SKM-1 treated with dmso at 0.1 percent for 144 hours (cell line): ENCODE results near the gene SLC22A23.

Experiments
- DNase-seq: peaks from one replicate; lab custom pipeline; 2025; ENCODE audit not compliant: unreplicated experiment; lab: John Stamatoyannopoulos, UW

Gene SLC22A23

DNA sequence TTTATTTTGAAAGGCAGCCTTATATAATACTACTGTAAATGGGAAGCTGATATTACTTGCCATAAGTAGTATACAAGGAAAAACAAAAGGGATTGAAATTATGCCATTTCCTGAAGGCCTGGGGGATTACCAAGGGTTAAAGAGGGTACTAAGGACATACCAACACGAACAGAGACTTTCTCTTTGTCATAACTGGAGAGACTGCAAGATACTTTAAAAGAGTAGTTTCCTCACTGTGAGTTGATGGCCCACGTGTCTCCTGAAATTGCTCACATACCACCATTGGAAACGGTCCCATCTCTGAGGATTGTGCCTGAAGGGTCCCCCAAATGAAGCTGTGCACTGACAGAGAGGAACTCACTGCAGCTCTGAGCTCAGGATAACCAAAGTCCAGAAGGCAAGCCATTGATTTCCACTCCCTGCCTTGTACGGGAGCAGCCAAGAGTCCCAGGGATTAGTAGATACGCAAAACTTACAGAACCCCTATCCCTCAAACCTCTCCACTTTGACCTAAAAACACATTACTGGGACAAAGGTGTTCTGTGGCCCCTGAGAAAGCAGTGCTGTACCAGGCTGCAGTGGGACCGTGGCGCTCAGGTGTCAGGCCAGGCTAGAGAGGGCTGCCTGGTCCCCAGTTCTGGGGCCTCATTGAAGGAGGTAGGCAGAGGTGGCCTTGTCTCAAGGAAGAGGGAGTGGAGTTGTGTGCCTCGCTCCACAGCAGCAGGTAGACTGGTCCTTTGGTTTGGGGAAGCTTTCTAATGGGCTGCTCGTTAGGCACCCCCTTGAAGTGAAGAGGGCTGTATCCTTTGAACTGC lies 182.9 kb downstream of the SLC22A23 start:
- no peak for DNase-seq

DNA sequence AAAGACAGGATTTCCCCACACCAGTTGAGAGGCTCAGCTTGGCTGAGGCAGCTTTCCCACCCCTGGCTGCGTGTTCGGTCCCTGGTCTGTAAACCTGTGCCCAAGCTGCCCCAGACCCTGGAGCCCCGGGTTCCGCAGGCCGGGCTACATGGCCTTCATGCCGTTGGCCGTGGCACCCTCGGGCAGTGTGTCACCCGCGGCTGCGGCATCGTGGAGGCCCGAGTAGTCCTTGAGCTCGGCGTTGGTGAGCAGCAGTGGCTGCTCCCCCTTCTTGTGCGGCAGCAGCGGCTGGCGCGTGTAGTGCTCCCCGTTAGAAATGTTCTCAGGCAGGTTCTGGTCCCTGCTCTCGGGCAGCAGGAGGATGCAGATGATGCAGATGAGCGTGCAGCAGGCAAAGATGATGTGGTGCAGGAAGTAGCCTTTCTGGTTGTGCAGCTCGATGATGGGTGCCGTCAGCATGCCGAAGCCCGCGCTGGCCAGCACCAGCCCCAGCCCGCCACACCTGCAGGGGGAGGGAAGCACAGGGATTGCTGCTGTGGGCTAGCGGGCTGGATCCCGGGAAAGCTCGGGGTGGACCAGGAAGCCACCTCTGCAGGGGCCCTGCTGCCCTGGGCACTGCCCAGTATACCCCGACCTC lies 183.8 kb downstream of the SLC22A23 start:
- DNase-seq: no peak

DNA sequence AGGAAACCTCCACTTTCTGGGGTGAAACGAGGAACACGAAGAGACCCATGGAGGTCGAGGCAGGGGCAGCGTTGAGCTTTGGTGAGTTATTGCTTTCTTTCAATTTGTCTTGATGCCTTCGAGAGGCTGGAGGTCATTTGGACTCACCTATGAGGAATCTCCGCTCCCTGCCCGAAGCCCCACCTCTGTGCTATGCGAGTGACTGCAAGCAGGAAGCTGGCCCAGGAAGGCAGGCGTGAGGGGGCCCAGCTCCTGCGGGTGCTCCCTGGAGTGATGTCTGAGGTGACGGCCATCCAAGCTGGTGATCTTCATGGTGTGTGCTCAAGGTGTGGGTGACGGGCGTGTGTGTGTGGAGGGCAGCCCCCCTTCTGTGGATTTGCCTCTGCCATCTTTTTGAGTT lies 185.1 kb downstream of the SLC22A23 start:
- no peak for DNase-seq

DNA sequence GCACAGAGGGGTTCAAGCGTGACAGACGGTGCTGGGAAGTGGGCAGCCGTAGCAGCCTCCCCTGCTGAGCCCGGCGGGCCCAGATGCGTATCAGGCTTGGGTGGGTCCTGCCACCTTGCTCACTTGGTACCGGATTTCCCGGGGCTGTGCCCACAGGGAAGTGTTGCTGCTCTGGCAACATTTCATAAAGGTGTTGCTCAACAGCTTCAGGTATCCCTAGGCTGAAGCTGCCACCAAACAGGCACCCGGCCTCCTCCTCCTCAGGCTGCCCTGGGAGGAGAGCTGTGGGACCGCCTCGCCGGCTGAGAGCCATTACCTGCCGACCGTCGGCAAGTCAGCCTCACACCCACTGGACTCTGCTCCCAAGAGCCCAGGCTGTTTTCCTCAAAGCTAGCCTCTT lies 186.6 kb downstream of the SLC22A23 start:
- no peak for DNase-seq

DNA sequence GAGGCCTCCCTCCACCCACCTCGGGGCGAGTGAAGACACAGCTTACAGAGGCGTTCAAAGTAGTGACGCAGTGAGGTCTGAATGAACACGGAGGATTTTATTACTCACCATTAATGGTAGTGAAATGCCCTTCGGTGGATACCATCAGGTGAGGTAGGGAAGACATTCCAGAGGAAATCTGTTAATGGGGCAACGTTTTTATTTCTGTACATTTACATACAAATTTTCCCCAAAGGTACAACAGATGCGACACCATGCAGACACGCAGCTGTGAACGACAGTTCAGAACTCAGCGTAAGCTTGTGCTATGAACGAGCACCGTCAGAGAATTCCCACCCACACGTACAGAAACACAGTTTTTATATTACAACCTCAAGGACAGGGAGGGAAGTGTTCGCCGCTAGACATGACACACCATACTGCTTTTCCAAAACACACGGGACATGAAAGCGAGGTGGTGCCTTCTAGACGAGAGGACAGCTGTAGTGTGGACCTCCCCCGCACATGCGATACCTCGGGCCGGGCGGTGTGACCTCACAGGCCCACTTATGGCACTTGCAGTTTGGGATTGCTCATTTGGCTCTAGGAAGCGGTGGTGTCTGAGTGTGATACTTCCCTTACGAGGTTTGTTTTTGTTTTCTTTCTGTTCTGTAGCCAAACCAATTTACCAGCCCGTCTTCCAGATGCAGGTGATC lies 187.4 kb downstream of the SLC22A23 start:
- no peak for DNase-seq

DNA sequence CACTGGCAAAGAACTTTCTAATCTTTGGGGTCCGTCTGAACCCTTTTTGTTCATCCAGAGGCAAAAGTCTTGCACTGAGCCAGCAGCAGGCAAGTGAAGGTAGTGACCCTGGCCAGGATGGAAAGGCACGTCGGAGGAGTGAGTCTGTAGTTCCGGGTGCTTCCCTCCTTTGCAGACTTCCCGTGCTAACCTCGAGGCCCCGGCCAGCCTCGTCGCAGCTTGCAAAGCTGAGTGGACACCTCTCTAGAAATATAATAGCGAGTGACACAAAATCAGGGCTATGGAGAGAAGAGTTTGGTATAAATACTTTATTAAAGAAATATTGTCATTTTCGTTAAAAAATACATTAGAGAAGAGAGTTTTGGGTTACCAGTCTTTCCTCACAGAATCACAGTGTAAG lies 188.2 kb downstream of the SLC22A23 start:
- DNase-seq: no peak

DNA sequence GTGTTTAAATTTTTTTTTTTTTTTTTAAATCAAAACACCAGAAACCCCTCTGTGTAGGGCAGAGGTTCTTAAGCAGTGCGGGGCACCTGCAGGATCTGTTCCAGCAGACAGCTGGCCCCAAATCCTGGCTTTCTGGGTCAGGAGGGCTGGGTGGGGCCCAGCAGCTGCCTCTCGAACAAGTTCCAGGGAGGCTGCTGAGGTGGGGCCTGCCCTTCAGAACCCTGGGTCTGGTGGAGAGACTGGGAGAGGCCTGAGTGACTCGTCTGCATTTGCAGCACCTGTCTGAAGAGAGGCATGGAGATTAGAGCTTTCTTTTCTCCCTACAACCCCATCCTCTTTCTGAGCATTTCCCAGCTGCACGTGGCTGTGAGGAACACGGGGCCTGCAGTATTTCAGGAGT lies 189.7 kb downstream of the SLC22A23 start:
- no peak for DNase-seq

DNA sequence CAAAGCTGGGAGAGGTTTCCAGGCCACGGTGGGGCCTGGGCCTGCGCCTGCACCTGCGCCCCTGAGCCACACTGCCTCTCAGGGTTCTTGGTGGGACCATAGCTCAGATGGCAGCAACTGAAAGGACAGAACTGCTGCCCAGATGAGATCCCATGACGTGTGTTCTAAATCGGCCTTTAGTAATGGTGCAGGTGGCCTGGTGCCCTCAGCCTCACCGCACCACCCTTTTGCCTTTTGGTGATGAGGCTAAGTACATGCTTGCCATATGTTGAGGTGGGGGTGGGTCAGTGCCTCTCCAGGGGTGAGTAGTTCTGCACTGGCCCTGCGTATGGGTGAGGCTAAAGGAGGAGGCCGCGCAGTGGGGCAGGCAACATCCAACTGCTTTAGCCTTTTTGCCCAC lies 190.7 kb downstream of the SLC22A23 start:
- DNase-seq: no peak

DNA sequence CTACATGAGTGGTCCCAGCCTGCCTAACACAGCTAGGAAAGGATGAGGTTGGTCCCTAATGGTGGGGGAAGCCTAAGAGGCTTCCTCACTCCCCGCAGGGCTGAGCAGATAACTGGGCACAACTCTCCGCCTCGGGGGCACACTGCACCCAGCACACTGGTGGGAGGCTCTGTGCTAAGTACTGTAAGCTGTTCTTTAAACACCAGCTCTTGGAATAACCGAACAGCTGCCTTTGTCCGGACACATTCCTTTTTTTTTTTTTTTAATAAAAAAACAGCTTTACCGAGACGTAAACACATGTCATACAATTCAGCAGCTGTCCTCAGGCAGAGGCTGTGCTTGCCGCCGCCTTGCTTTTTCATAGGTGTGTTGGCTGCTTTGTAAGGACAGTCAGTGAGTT lies 191.2 kb downstream of the SLC22A23 start:
- no peak for DNase-seq

DNA sequence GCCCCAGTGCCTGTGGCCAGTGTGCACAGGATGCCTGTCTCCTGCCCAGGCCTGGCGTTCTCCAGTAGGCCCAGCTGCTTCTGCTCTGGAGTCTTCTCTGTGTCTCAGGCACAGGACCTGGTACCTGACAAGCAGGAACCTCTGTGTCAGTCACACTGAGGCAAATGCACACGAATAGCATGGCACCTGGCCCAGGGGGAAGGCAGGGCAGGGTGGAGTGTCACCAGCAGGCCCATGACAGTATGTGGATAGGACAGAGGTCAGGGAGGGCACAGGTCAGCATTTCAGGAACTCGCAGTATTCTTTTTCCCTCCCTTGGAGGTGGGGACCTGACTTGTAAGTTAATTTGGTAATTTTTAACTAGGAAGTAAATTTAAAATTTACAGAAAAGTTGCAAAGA lies 192.5 kb downstream of the SLC22A23 start:
- DNase-seq: no peak

DNA sequence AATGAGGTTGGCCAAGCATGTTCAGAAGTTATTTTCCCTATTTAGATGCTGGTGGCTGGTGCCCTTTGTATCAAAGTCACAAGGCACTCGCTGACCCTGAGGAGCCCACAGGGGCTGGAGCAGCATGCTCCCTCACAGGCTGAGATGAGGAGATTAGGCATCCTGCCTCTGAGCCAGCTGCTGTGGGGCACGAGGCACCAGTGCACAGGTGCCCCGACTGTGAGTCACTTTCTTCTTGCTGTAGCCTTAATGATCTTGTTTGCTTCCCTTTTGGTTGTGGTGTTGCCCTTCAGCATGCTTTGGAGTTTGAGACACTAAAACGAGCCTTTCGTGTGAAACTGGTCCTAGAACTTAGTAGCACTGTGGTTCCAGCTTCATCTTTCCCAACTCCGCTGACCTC lies 193.8 kb downstream of the SLC22A23 start:
- no peak for DNase-seq

DNA sequence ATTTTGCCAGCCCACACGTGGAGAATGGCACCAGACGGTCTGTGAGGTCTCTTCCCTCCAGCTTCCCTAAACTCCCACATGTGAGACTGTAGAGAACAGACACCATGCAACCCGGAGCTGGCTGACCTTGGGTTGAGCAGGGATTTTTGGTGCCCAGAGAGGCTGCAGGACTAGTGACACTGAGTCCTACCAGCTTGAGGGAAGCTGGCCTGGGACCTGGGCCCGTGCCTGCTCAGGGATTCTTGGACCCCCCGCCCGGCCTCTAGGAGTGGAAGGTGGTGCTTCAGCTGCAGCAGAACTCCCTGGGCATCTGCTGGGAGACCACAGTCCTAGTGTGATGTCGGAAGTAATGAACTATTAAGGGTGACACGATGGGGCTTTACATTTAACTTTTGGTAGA lies 194.9 kb downstream of the SLC22A23 start:
- DNase-seq: no peak

DNA sequence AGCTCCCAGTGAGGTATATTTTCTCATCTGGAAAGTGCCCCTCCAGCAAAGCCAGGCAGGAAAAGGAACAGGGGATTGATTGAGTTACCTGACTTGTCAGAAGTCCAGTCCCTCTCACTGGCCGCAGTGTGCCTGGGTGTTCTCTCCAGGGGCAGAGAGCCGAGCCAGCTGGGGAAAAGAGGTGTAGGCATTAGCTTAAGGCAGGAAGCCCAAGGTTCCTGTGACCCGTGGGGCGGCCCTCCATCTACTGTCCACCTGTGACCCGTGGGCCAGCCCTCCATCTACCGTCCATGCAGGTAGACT lies 195.4 kb downstream of the SLC22A23 start:
- DNase-seq: no peak

DNA sequence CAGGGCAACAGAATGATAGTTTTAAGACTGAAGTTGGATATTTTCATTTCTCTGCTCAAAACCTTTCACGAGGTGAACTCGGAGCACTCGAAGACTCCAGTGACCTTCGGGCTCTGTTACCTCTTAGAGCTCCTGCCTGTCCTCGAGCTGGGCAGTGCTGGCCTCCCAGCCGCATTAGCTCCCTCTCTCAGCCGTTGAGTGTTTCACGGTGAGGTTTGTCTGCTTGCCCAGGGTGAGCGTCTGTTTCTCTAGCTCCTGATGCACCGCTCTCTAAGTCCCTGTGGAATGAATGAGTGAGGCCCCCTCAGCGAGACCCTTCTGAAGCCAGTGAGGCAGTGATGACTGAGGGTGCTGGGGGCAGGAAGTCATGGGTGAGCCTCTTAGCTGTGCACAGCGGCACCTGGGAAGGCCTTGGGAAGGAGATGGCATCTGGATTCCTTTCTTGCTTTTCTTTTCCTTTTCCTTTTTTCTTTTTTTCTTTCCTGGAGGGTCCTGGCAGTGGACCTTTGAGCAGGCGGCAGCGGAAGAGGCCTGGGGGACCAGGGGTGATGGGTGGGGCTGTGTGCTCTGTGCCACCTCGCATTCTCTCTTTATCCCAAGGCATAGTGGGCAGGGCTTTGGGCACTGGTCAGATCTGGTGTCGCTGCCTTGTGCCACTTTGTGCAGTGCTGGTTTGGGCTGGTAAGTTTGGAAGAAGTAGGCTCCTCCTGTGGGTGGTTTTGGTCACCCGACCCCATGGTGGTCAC lies 195.9 kb downstream of the SLC22A23 start:
- no peak for DNase-seq

DNA sequence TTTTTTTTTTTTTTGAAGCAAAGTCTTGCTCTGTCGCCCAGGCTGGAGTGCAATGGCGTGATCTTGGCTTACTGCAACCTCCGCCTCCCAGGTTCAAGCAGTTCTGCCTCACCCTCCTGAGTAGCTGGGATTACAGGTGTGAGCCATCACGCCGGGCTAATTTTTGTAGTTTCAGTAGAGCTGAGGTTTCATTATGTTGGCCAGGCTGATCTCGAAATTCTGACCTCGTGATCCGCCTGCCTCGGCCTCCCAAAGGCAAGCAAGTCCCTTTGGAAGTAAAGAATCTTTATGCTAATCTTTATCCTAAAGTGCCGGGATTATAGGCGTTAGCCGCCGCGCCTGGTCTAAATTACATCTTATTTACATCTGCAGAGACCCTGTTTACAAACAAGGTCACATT lies 196.6 kb downstream of the SLC22A23 start:
- DNase-seq: no peak

DNA sequence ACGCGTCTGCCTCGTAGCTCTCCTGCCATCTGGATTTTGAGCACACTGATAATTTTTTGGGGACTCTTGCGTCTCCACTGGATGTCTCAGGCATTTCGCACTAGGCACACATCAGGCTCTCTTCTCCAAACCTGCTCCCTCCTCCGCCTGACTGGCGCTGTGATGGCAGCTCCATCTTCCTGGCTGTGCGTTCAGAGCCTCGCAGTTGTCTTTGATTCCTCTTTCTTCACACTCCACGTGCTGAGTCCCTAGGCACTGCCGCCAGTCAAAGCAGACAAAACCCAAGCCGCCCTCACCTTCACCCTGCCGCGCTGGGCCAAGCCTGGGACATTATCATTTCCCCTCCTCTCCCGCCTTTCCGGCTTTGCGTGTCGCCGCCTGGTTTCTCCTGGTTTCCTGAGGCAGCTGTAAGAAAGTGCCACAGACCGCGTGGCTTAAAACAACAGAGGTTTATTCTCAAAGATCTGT lies 197.3 kb downstream of the SLC22A23 start:
- DNase-seq: peak; percentile 32

DNA sequence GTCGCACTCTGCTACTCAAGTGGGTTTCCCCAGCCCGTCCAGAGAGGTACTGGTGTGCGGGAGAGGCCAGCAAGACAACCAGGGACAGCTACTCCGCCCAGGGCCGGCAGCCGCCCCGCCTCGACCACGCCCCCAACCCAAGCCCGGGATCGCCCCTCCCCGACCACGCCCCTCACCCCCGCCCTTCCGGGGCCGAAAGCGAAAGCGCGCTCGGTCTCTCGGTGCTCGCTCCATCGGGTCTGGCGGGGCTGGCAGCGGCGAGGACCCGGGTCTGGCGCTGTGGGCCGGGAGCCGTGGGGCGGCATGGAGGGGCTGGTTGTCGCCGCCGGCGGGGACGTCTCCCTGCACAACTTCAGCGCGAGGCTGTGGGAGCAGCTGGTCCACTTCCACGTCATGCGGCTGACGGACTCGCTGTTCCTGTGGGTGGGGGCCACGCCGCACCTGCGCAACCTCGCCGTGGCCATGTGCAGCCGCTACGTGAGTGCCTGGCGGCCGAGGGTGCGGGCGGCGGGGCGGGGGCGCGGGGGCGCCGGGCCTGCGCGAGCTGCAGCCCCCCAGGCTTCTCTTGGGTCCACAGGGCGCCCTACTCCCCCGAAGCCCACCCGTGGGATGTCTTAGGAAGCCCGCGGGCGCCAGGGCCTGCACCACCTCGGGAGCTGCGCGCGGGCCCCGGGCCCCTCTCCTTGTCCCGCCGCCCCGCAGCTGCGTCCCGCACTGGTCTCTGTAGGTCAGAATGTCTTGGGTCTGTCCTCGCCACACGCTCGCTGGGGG lies 197.9 kb downstream of the SLC22A23 start, which contains the start of gene PSMG4:
Gene PSMG4, plus strand, starts transcription at position 228 of the 771 bp plus-strand sequence. Its CDS starts 76 bp downstream, at position 304.
- DNase-seq: peak; percentile 53

DNA sequence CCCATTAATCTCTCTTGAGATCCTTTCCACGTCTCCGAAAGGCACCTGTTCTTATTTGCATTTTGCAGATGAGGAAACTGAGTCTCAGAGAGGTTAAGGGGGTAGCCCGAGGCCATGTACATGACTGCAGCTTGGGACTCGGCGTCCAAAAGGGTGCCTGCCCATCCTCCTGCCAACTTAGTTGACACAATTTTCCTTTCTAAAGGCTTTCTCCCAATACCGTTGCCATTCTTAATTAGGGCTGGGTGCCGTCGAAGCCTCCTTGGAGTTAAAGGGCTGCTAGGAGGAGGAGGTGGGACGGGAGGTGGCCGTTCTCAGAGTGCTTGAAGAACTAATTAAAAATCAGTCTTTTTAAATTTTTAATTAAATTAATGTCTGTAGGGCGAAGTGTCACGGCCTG lies 198.6 kb downstream of the SLC22A23 start:
- no peak for DNase-seq

DNA sequence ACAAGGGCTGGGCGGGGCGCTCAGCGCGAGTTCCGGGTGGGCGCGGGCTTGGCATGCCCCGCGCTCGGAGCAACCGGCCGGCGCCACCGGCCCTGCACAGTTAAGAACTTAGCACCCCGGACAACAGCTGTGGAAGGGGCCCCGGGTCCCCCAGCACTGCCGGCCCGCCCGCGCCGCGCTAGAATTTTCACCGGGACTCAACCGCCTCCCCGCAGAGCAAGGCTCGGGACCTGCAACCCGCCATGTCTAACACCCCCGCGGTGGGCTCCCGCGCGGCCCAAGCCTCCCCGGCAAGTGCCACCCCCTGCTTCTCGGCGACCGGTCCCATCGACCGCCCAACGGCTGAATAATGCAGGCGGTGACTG lies 203.3 kb downstream of the SLC22A23 start:
- no peak for DNase-seq

DNA sequence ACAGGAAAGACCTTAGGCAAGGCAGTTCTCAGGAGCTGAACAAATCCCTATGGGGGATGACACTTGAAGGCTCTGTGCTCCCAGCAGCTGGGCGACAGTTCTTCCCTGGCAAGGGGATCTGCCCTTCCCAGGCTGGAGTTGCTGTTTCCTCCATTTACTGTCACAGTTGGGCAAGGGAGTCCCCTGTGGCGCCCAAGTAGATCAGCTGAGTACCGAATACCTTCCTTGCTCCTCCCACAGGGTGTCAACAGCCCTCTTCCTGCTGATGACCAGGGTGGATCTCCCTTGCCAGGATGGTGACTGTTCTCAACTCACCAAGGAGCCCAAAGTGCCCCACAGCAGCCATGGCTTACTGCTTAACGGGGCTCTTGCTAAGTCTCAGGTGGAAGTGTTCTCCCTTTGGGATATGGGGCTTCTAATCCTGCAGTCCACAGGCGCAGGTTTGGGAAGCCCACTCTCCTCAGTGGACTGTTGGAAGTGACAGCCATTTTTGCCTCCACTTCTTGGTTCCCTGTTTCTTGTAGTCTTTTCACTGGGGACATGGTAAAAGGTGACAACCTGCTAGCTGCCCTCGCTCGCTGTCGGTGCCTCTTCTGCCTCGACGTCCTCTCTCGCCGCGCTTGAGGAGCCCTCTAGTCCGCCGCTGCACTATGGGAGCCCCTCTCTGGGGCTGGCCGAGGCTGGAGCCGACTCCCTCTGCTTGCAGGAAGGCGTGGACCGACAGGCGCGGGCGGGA lies 203.8 kb downstream of the SLC22A23 start:
- no peak for DNase-seq
